Measurements from ENCODE around the gene GALNT10. TPM values are rescaled to one million over a fixed set of nuclear protein-coding genes. Genes with fewer than 3 reads are reported as not detected.
"Not testable (repeated sequence)": the region's sequence is repeated elsewhere in the genome, so short reads cannot be mapped to it uniquely, and the experiment has no call there.

The GALNT10 gene
- polyA plus RNA-seq, 1 experiment, result 203 TPM

DNA sequence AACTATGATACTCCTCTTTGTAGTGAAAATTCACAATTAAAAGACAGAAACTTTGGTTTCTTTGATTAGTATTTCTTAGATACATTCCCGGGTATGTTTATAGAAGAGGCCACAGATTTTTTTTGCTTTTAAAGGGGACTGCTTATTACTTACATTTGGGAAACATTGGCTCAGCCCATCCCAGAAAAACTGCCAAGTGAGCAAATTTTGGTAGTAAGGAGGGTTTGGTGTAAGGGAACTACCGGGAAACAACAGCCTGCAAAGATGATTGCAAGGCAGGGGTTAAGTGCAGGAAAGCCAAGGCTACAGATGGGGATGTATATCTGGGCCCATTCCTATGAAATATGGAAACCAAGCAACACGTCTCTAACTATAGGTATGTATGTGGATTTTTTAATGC is 166.4 kb downstream of the GALNT10 start:
- TF ChIP-seq, protein P1, sequence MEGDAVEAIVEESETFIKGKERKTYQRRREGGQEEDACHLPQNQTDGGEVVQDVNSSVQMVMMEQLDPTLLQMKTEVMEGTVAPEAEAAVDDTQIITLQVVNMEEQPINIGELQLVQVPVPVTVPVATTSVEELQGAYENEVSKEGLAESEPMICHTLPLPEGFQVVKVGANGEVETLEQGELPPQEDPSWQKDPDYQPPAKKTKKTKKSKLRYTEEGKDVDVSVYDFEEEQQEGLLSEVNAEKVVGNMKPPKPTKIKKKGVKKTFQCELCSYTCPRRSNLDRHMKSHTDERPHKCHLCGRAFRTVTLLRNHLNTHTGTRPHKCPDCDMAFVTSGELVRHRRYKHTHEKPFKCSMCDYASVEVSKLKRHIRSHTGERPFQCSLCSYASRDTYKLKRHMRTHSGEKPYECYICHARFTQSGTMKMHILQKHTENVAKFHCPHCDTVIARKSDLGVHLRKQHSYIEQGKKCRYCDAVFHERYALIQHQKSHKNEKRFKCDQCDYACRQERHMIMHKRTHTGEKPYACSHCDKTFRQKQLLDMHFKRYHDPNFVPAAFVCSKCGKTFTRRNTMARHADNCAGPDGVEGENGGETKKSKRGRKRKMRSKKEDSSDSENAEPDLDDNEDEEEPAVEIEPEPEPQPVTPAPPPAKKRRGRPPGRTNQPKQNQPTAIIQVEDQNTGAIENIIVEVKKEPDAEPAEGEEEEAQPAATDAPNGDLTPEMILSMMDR (IDR thresholded peaks at IDR 0.05; ENCODE audit: insufficient read depth, low read depth, low read length), result no peak
- POLR2A ChIA-PET, result no interaction called here
- DNase-seq (ENCODE audit: low read depth), result no peak
- peaks cover 2% of the 10 kb centered on the region; the same call in 1 of the 2 replicates for H3K36me3 ChIP-seq (ENCODE audit: control insufficient read depth, insufficient read depth, low read length)
- no peak overlapping the region for H3K4me3 ChIP-seq (ENCODE audit: low read depth, low read length)
- CTCF ChIA-PET, result no interaction called here
- no peaks in the 10 kb centered on the region for H3K27me3 ChIP-seq (ENCODE audit: control insufficient read depth, insufficient read depth, low read length)

DNA sequence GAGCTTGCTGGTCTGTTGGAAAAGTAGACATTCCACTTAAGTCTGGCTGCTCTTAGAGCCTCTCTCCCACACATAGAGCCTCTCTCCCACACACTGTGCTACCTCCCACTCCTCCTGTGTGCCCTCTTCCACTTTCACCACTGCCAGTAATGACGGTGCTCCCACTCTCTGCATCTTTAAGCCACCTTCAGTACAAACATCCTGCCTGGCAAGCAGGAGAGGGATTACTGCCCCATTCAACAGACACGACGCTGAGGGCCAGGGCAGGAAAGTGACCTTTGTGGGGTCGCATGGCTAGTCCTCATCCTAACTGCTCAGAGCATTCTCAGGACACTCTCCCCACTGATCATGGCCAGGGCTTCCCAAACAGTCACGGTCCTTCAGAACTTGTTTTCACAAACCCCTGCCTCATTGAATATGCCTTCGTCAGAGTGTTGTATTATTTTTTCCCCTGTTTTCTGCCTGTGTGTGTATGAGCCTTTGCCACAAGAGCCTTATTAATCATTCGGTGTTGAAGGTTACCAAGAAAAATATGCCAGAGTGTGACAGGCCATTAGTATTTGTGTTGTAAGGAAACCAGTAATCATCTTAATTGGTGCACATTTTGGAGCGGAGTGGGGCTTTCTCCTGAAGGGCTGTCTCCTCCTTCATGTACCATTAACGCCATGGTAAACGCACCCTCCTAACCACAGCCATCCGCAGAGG is 168.1 kb downstream of the GALNT10 start:
- DNase-seq (ENCODE audit: low read depth), result no peak
- Histone ChIP-seq H3K36me3 (ENCODE audit: control insufficient read depth, insufficient read depth, low read length) (peaks cover 2% of the 10 kb centered on the region; the same call in 1 of the 2 replicates), H3K27me3 (ENCODE audit: control insufficient read depth, insufficient read depth, low read length) (no peaks in the 10 kb centered on the region), H3K4me3 (ENCODE audit: low read depth, low read length) (no peak overlapping the region)
- TF ChIP-seq, protein P1 (IDR thresholded peaks at IDR 0.05; ENCODE audit: insufficient read depth, low read depth, low read length), result no peak
- ChIA-PET CTCF (no interaction called here), POLR2A (no interaction called here)

DNA sequence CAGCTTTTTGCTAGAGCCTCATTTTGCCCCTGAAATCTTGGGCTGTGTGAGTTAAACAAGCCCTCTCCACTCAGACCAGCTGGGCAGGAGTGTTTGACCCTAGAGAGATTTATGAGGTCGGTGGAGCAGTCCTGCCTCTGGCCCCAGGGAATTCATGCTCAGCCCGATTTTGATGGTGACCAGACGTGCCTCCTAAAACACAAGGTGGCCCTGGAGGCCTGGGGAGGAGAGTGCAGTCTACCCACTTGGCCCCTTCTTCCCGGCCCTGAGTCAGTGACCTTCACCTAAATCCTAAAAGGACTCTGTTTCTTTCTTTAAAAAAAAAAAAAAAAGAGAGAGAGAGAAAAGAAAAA is 168.7 kb downstream of the GALNT10 start:
- H3K36me3 ChIP-seq (ENCODE audit: control insufficient read depth, insufficient read depth, low read length), result peaks cover 2% of the 10 kb centered on the region; the same call in 1 of the 2 replicates
- no peak for DNase-seq (ENCODE audit: low read depth)
- ChIA-PET POLR2A (no interaction called here), CTCF (no interaction called here)
- TF ChIP-seq, protein P1 (IDR thresholded peaks at IDR 0.05; ENCODE audit: insufficient read depth, low read depth, low read length), result no peak
- no peaks in the 10 kb centered on the region for H3K27me3 ChIP-seq (ENCODE audit: control insufficient read depth, insufficient read depth, low read length)
- H3K4me3 ChIP-seq (ENCODE audit: low read depth, low read length), result no peak overlapping the region

DNA sequence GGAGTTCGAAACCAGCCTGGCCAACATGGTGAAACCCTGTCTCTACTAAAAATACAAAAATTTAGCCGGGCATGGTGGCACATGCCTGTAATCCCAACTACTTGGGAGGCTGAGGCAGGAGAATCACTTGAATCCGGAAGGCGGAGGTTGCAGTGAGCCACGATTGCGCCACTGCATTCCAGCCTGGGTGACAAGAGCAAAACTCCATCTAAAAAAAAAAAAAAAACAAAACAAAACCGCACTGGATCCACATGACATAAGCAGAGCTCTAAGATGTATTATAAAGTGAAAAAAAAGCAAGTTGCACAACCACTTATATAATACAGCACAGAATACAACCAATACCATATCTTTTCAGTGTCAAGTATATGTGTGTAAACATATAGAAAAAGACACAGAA is 169.7 kb downstream of the GALNT10 start:
- CTCF ChIA-PET; H3K36me3 ChIP-seq (ENCODE audit: control insufficient read depth, insufficient read depth, low read length); H3K27me3 ChIP-seq (ENCODE audit: control insufficient read depth, insufficient read depth, low read length); POLR2A ChIA-PET; H3K4me3 ChIP-seq (ENCODE audit: low read depth, low read length); DNase-seq (ENCODE audit: low read depth): not testable (repeated sequence)

DNA sequence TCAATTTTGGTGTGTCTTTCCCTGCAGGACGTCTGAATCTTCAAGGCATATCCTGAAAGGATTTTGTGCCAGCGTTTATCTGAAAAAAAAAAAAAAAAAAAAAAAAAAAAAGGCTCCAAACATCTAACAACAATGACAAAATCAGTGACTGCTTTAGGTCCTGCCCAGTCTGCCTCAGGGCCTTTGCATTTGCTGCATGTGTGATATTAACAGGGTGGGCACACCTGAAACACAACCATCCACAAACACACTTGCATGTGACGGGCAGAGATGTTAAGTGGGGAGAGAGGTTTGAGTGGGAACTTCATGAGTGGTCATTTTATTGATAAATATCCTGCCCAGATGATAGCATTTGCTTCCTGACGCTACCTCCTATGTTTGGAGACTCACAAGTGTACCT is 172.9 kb downstream of the GALNT10 start:
- no peak overlapping the region for H3K4me3 ChIP-seq (ENCODE audit: low read depth, low read length)
- ChIA-PET POLR2A (no interaction called here), CTCF (no interaction called here)
- H3K27me3 ChIP-seq (ENCODE audit: control insufficient read depth, insufficient read depth, low read length), result no peaks in the 10 kb centered on the region
- no peak for DNase-seq (ENCODE audit: low read depth)
- TF ChIP-seq, protein P1 (IDR thresholded peaks at IDR 0.05; ENCODE audit: insufficient read depth, low read depth, low read length), result no peak
- peaks cover 2% of the 10 kb centered on the region; the same call in 1 of the 2 replicates for H3K36me3 ChIP-seq (ENCODE audit: control insufficient read depth, insufficient read depth, low read length)

DNA sequence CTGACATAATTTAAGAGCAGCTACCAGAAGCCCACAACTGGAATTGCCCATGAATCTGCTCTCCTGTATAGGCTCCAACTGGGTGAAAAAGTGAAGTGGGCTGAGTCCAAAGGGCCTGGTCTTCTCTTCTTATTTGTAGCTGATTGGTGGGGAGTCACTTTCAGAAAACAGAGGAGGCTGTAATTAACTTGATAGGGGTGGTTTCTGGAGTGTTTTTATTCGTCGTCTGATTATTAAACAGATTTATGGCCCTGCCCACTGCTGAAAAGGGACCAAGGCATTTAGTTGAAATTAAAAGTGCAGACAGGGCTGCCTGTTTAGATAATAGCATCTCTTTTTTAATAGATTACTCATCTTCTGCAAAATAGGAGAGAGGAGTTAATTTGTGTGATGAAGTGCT is 174.2 kb downstream of the GALNT10 start:
- POLR2A ChIA-PET, result no interaction called here
- TF ChIP-seq, protein P1 (IDR thresholded peaks at IDR 0.05; ENCODE audit: insufficient read depth, low read depth, low read length), result no peak
- CTCF ChIA-PET, result interaction anchor here (0.7 to 1.2 kb wide), 2 partner anchors 15 to 40 kb away, joined by 3 read pairs; no protein-coding TSS in a partner anchor
- Histone ChIP-seq H3K4me3 (ENCODE audit: low read depth, low read length) (no peak overlapping the region), H3K36me3 (ENCODE audit: control insufficient read depth, insufficient read depth, low read length) (peaks cover 2% of the 10 kb centered on the region; the same call in 1 of the 2 replicates), H3K27me3 (ENCODE audit: control insufficient read depth, insufficient read depth, low read length) (no peaks in the 10 kb centered on the region)
- no peak for DNase-seq (ENCODE audit: low read depth)
